ENCODE measurements around the gene ATP6V1B1.

The ATP6V1B1 gene

GRCh38 chr2:70903171-70903570 is 32.5 kb upstream of the ATP6V1B1 start:
- no peaks in the 10 kb centered on the region for H3K36me3 ChIP-seq (ENCODE audit: insufficient read depth, low read length)
- no peaks in the 10 kb centered on the region for H3K27me3 ChIP-seq (ENCODE audit: insufficient read depth, low read length, poor library complexity, severe bottlenecking)
- no peak overlapping the region for H3K9ac ChIP-seq (ENCODE audit: low read depth, low read length, poor library complexity, severe bottlenecking)
- no peaks in the 10 kb centered on the region for H3K9me3 ChIP-seq (ENCODE audit: insufficient read depth, low read depth, low read length)
- TF ChIP-seq EZH2phosphoT487 (IDR thresholded peaks at IDR 0.05; ENCODE audit: borderline replicate concordance) = no peak
- TF ChIP-seq, protein P1, sequence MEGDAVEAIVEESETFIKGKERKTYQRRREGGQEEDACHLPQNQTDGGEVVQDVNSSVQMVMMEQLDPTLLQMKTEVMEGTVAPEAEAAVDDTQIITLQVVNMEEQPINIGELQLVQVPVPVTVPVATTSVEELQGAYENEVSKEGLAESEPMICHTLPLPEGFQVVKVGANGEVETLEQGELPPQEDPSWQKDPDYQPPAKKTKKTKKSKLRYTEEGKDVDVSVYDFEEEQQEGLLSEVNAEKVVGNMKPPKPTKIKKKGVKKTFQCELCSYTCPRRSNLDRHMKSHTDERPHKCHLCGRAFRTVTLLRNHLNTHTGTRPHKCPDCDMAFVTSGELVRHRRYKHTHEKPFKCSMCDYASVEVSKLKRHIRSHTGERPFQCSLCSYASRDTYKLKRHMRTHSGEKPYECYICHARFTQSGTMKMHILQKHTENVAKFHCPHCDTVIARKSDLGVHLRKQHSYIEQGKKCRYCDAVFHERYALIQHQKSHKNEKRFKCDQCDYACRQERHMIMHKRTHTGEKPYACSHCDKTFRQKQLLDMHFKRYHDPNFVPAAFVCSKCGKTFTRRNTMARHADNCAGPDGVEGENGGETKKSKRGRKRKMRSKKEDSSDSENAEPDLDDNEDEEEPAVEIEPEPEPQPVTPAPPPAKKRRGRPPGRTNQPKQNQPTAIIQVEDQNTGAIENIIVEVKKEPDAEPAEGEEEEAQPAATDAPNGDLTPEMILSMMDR (conservative IDR thresholded peaks at IDR 0.05; ENCODE audit: low read length) = no peak
- H4K20me1 ChIP-seq (ENCODE audit: insufficient read depth, low read length, poor library complexity, severe bottlenecking) = no peaks in the 10 kb centered on the region
- no peak overlapping the region for H3K4me2 ChIP-seq (ENCODE audit: low read depth, low read length, poor library complexity, severe bottlenecking)
- no peaks in the 10 kb centered on the region for H3K9me2 ChIP-seq (replicated peaks; ENCODE audit: low read depth, low read length)
- no peak overlapping the region for H3K4me3 ChIP-seq (ENCODE audit: low read length, poor library complexity, severe bottlenecking)
- no peak overlapping the region for H2AFZ ChIP-seq (ENCODE audit: low read length)
- no peaks in the 10 kb centered on the region for H3K79me2 ChIP-seq (ENCODE audit: insufficient read depth, low read length)
- no peaks in the 10 kb centered on the region for H3K4me1 ChIP-seq (ENCODE audit: insufficient read depth, low read length, poor library complexity, severe bottlenecking)
- H3F3A ChIP-seq (ENCODE audit: low read depth) = no peaks in the 10 kb centered on the region

DNA sequence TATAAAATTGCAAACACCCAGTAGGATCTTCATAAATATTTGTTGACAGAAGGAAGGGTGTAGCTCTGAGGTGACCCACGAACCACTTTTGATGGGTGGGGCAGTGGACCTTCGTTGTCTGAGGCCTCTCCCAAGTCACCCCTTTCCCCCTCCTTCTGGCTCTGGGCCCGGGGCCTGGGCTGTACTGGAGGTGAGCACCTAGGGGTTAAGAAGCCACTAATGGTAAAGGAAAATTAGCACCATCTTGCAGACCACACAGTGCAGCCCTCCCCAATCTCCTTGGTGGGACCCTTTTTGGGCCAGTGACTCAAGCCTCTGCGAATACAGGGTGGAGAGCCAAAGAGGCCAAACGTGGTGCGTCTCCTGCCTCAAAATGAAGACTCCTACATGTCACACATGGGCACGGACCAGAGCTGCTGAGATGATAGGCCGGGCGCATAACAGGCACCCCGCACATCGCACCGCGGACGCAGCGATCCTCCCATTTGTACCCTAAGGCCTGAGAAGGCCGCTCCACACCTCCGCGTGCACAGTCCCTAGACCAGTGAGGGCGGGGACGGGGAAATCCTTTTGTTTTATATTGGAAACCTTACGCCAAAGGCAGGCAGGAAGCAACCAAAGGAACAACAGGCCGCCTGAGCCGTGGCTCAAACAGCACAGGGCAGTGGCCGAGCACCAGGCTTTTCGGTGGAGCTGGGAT is 31.9 kb upstream of the ATP6V1B1 start:
- H3K4me2 ChIP-seq (ENCODE audit: low read depth, low read length, poor library complexity, severe bottlenecking) = no peak overlapping the region
- H3K27me3 ChIP-seq (ENCODE audit: insufficient read depth, low read length, poor library complexity, severe bottlenecking) = no peaks in the 10 kb centered on the region
- no peak overlapping the region for H2AFZ ChIP-seq (ENCODE audit: low read length)
- no peaks in the 10 kb centered on the region for H3K9me2 ChIP-seq (replicated peaks; ENCODE audit: low read depth, low read length)
- H3F3A ChIP-seq (ENCODE audit: low read depth) = no peaks in the 10 kb centered on the region
- no peaks in the 10 kb centered on the region for H3K9me3 ChIP-seq (ENCODE audit: insufficient read depth, low read depth, low read length)
- no peaks in the 10 kb centered on the region for H3K36me3 ChIP-seq (ENCODE audit: insufficient read depth, low read length)
- TF ChIP-seq, protein P1 (conservative IDR thresholded peaks at IDR 0.05; ENCODE audit: low read length) = no peak
- TF ChIP-seq EZH2phosphoT487 (IDR thresholded peaks at IDR 0.05; ENCODE audit: borderline replicate concordance) = no peak
- H3K4me1 ChIP-seq (ENCODE audit: insufficient read depth, low read length, poor library complexity, severe bottlenecking) = no peaks in the 10 kb centered on the region
- H3K4me3 ChIP-seq (ENCODE audit: low read length, poor library complexity, severe bottlenecking) = no peak overlapping the region
- no peaks in the 10 kb centered on the region for H3K79me2 ChIP-seq (ENCODE audit: insufficient read depth, low read length)
- no peaks in the 10 kb centered on the region for H4K20me1 ChIP-seq (ENCODE audit: insufficient read depth, low read length, poor library complexity, severe bottlenecking)
- no peak overlapping the region for H3K9ac ChIP-seq (ENCODE audit: low read depth, low read length, poor library complexity, severe bottlenecking)

GRCh38 chr2:70904371-70905216 is 31.1 kb upstream of the ATP6V1B1 start:
- Histone ChIP-seq H3K9ac (ENCODE audit: low read depth, low read length, poor library complexity, severe bottlenecking) (no peak overlapping the region), H3K4me3 (ENCODE audit: low read length, poor library complexity, severe bottlenecking) (no peak overlapping the region), H3K9me3 (ENCODE audit: insufficient read depth, low read depth, low read length) (no peaks in the 10 kb centered on the region), H3K9me2 (replicated peaks; ENCODE audit: low read depth, low read length) (no peaks in the 10 kb centered on the region), H4K20me1 (ENCODE audit: insufficient read depth, low read length, poor library complexity, severe bottlenecking) (no peaks in the 10 kb centered on the region), H2AFZ (ENCODE audit: low read length) (no peak overlapping the region), H3K36me3 (ENCODE audit: insufficient read depth, low read length) (no peaks in the 10 kb centered on the region), H3K4me2 (ENCODE audit: low read depth, low read length, poor library complexity, severe bottlenecking) (no peak overlapping the region), H3K4me1 (ENCODE audit: insufficient read depth, low read length, poor library complexity, severe bottlenecking) (no peaks in the 10 kb centered on the region), H3K27me3 (ENCODE audit: insufficient read depth, low read length, poor library complexity, severe bottlenecking) (no peaks in the 10 kb centered on the region), H3K79me2 (ENCODE audit: insufficient read depth, low read length) (no peaks in the 10 kb centered on the region), H3F3A (ENCODE audit: low read depth) (no peaks in the 10 kb centered on the region)
- TF ChIP-seq, protein P1 (conservative IDR thresholded peaks at IDR 0.05; ENCODE audit: low read length) = no peak
- TF ChIP-seq EZH2phosphoT487 (IDR thresholded peaks at IDR 0.05; ENCODE audit: borderline replicate concordance) = no peak

Data from Loucy (cell line).